GM18502 (cell line): ENCODE results near the gene ERN2.

Experiments used
- ATAC-seq: cut with Tn5 transposase; IDR thresholded peaks from one replicate; pipeline ENCODE4 v1.9.1; 2021; ENCODE audit warnings: mild to moderate bottlenecking; ENCODE audit not compliant: unreplicated experiment, poor library complexity

The ERN2 gene

GRCh38 chr16:23650674-23651416, 62.2 kb downstream of the ERN2 start:
- no peak for ATAC-seq

GRCh38 chr16:23642246-23642774, 70.7 kb downstream of the ERN2 start:
- no peak for ATAC-seq

- ATAC-seq: peak; percentile 98
These were observed 71.9 kb downstream of the ERN2 start, which contains the start of the genes DCTN5 and PALB2 for GRCh38 chr16:23640931-23641765. TSS of gene DCTN5 (plus strand) at chr16:23641466. CDS start at chr16:23641543, 77 bp downstream. TSS of gene PALB2 (minus strand) at chr16:23641310. CDS start at chr16:23641157, 153 bp downstream.

GRCh38 chr16:23640615-23640930, 72.4 kb downstream of the ERN2 start:
- ATAC-seq: no peak
